ENCODE measurements around the gene TIAM1.

TIAM1 gene

GRCh38 chr21:31161157-31161556, 182.9 kb downstream of the TIAM1 start:
- TF ChIP-seq, protein P1, sequence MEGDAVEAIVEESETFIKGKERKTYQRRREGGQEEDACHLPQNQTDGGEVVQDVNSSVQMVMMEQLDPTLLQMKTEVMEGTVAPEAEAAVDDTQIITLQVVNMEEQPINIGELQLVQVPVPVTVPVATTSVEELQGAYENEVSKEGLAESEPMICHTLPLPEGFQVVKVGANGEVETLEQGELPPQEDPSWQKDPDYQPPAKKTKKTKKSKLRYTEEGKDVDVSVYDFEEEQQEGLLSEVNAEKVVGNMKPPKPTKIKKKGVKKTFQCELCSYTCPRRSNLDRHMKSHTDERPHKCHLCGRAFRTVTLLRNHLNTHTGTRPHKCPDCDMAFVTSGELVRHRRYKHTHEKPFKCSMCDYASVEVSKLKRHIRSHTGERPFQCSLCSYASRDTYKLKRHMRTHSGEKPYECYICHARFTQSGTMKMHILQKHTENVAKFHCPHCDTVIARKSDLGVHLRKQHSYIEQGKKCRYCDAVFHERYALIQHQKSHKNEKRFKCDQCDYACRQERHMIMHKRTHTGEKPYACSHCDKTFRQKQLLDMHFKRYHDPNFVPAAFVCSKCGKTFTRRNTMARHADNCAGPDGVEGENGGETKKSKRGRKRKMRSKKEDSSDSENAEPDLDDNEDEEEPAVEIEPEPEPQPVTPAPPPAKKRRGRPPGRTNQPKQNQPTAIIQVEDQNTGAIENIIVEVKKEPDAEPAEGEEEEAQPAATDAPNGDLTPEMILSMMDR (IDR thresholded peaks at IDR 0.05; ENCODE audit: insufficient read depth, low read length, poor library complexity, severe bottlenecking), result no peak
- H3K4me3 ChIP-seq (replicated peaks; ENCODE audit: low read depth, low read length), result no peak overlapping the region

GRCh38 chr21:31159808-31160207, 184.3 kb downstream of the TIAM1 start:
- H3K27me3 ChIP-seq (replicated peaks; ENCODE audit: control insufficient read depth, insufficient read depth, low read length), result no peaks in the 10 kb centered on the region
- no peak overlapping the region for H3K4me3 ChIP-seq (replicated peaks; ENCODE audit: low read depth, low read length)
- no peaks in the 10 kb centered on the region for H3K36me3 ChIP-seq (ENCODE audit: control insufficient read depth, insufficient read depth, low read length)
- DNase-seq (ENCODE audit: extremely low read depth, insufficient read length), result no peak
- TF ChIP-seq, protein P1 (IDR thresholded peaks at IDR 0.05; ENCODE audit: insufficient read depth, low read length, poor library complexity, severe bottlenecking), result no peak

More at GRCh38 chr21:31161157-31161556, 182.9 kb downstream of the TIAM1 start:
- no peak for DNase-seq (ENCODE audit: extremely low read depth, insufficient read length)
- no peaks in the 10 kb centered on the region for H3K36me3 ChIP-seq (ENCODE audit: control insufficient read depth, insufficient read depth, low read length)
- H3K27me3 ChIP-seq (replicated peaks; ENCODE audit: control insufficient read depth, insufficient read depth, low read length), result no peaks in the 10 kb centered on the region

DNA sequence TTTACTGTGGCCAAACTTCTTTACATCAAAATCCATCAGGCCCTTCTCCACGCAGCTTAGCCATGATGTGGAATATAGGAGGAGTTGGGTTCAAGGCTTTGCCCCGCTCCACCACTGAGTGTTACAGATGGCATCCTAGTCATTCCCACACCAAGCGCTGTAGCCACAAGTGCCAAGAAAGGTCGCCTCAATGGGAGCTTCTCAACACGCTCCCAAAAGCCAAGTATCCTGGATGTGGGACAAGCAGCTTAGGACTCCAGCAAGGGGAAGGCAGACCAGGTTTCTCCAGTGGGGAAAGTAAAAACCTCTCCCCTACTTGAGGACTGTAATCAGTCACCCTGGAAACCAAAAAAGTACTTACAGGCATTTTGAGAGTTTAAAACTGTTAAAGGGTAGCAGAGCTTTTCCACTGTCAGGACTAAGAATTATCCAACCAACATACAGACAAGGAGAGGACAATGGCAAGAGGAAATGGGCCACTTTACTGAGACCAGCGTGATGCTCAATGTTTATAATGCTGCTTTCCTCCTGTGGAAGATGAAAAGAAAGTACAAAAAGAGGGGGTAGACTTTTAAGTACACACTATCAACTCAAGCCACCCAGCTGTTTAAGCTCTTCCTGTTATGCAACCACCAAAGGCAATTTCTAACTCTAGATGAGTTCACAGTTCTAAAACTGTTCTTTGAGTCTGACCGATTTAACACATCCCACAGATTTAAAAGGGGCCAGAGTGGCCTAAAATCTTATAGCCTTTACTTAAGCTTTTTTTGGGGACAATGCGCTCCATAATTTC, 185.1 kb downstream of the TIAM1 start:
- Histone ChIP-seq H3K27me3 (replicated peaks; ENCODE audit: control insufficient read depth, insufficient read depth, low read length) (no peaks in the 10 kb centered on the region), H3K36me3 (ENCODE audit: control insufficient read depth, insufficient read depth, low read length) (no peaks in the 10 kb centered on the region), H3K4me3 (replicated peaks; ENCODE audit: low read depth, low read length) (no peak overlapping the region)
- TF ChIP-seq, protein P1 (IDR thresholded peaks at IDR 0.05; ENCODE audit: insufficient read depth, low read length, poor library complexity, severe bottlenecking), result no peak
- no peak for DNase-seq (ENCODE audit: extremely low read depth, insufficient read length)

DNA sequence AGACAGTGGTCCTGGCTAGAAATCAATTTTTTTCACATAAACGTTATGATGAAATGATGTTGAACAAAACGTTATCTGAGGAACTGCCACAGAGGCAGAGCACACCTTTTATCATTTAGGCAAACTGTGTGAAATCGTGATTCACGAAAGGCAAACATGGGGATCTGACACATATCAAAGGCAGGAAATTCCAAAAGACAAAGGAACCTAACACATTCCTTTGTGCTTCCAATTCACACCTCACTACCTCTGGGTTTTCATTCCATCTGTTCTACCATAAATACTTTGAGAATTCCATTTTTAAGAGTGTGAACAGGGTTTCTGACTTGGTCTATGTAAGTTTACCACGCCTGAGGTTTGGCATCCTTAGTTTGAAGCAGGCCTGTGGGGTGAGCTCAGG, 186.3 kb downstream of the TIAM1 start:
- Histone ChIP-seq H3K36me3 (ENCODE audit: control insufficient read depth, insufficient read depth, low read length) (no peaks in the 10 kb centered on the region), H3K27me3 (replicated peaks; ENCODE audit: control insufficient read depth, insufficient read depth, low read length) (no peaks in the 10 kb centered on the region), H3K4me3 (replicated peaks; ENCODE audit: low read depth, low read length) (no peak overlapping the region)
- TF ChIP-seq, protein P1 (IDR thresholded peaks at IDR 0.05; ENCODE audit: insufficient read depth, low read length, poor library complexity, severe bottlenecking), result no peak
- DNase-seq (ENCODE audit: extremely low read depth, insufficient read length), result no peak

DNA sequence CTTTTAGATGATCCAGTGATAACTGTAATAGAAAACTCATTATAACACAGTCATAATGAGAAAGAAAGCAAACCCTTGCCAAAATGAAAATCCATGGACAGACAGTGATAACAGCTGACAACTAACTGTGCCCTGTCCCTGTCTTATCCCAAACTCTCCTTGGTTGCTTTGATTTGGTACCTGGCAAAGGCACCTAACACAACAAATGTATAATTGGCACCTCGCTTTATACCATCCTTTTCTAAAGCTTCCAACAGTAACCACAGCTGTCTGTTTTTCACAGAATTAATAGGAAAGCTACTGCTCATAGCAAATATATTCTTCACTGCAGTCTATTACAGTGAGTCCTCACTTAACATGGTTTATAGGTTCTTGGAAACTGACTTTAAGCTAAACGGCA, 187.4 kb downstream of the TIAM1 start:
- no peaks in the 10 kb centered on the region for H3K27me3 ChIP-seq (replicated peaks; ENCODE audit: control insufficient read depth, insufficient read depth, low read length)
- no peak overlapping the region for H3K4me3 ChIP-seq (replicated peaks; ENCODE audit: low read depth, low read length)
- TF ChIP-seq, protein P1 (IDR thresholded peaks at IDR 0.05; ENCODE audit: insufficient read depth, low read length, poor library complexity, severe bottlenecking), result no peak
- no peak for DNase-seq (ENCODE audit: extremely low read depth, insufficient read length)
- H3K36me3 ChIP-seq (ENCODE audit: control insufficient read depth, insufficient read depth, low read length), result no peaks in the 10 kb centered on the region

Measured in GM06990 (cell line).